ENCODE data around the gene ACP2.

DNA sequence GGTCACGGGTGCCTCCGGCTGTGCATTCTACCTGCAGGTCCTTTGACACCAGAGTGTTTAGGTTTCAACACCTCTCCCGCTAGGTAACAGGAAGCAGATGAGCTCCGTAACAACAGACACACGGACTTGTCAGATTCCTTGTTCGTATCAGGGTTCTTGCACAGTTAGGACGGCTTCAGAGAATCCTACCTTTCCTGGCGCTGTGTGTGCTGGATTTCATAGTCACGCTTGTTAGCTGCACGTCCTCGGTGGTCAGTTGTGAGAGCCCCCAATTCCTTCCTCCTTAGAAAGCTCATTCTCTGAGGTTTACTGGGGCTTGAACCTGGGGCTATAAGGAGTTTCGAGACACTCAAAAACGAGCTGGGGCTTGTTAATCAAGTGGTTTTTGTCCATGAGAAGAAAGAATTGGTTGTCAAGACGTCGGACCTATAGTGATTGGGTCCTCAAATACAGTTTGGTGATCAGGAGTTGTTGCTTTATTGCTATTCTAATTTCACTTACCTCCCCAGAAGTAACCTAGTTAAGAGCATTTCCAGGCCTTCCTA lies 33.2 kb downstream of the ACP2 start:
- TF ChIP-seq CTCF (IDR thresholded peaks at IDR 0.05; ENCODE audit: poor library complexity) (no peak), EZH2phosphoT487 (IDR thresholded peaks at IDR 0.05; ENCODE audit: low read depth, severe bottlenecking, unreplicated experiment) (no peak)

Data from hepatocyte (in vitro differentiated cells).